Measurements from ENCODE around the gene DHRS2. TPM values are rescaled to one million over a fixed set of nuclear protein-coding genes. Genes with fewer than 3 reads are reported as not detected.

Gene DHRS2
- total and polyA plus RNA-seq, 11 donors, result 0.04 to 0.17 TPM; not detected in 9

GRCh38 chr14:23641180-23641914 lies 5.2 kb downstream of the DHRS2 start:
- intact Hi-C loops (cut with DNase I), result no loop called here

GRCh38 chr14:23641915-23642588 lies 5.9 kb downstream of the DHRS2 start:
- Histone ChIP-seq H3K36me3 (no peaks in the 10 kb centered on the region), H3K4me1 (peaks cover 0 to 6% (median 0%) of the 10 kb centered on the region in 12 donors), H3K27ac (no peak overlapping the region), H3K9me3 (peaks cover 0 to 2% (median 0%) of the 10 kb centered on the region in 12 donors), H3K4me3 (no peak overlapping the region), H3K27me3 (no peaks in the 10 kb centered on the region)
- no peak for DNase-seq
- no peak for TF ChIP-seq CTCF (IDR thresholded peaks at IDR 0.05)
- TF ChIP-seq POLR2A (IDR thresholded peaks at IDR 0.05), result no peak
- 62 to 76% (median 70%) methylated on average over 3 of the region's 3 CpGs for WGBS, 4 donors
- intact Hi-C loops (cut with DNase I), result no loop called here
- ATAC-seq, result no peak

More at GRCh38 chr14:23641180-23641914, 5.2 kb downstream of the DHRS2 start:
- no peak overlapping the region for H3K4me3 ChIP-seq
- peaks cover 0 to 9% (median 0%) of the 10 kb centered on the region in 12 donors for H3K9me3 ChIP-seq
- no peak for DNase-seq
- ATAC-seq, result no peak
- no peak overlapping the region for H3K27ac ChIP-seq
- H3K4me1 ChIP-seq, result peaks cover 0 to 6% (median 0%) of the 10 kb centered on the region in 12 donors
- TF ChIP-seq CTCF (IDR thresholded peaks at IDR 0.05), result no peak
- no peak for TF ChIP-seq POLR2A (IDR thresholded peaks at IDR 0.05)
- H3K27me3 ChIP-seq, result no peaks in the 10 kb centered on the region
- no peaks in the 10 kb centered on the region for H3K36me3 ChIP-seq
- WGBS, 4 donors, result 93 to 98% (median 96%) methylated on average over 4 of the region's 4 CpGs

- H3K36me3 ChIP-seq, result no peaks in the 10 kb centered on the region
- TF ChIP-seq CTCF (IDR thresholded peaks at IDR 0.05) (no peak), POLR2A (IDR thresholded peaks at IDR 0.05) (no peak)
- intact Hi-C loops (cut with DNase I), result no loop called here
Measured at GRCh38 chr14:23643533-23644194, 7.5 kb downstream of the DHRS2 start.

More at GRCh38 chr14:23643533-23644194, 7.5 kb downstream of the DHRS2 start:
- ATAC-seq (no peak), DNase-seq (no peak)
- no peaks in the 10 kb centered on the region for H3K9me3 ChIP-seq
- H3K27me3 ChIP-seq, result no peaks in the 10 kb centered on the region
- H3K27ac ChIP-seq, result no peak overlapping the region
- WGBS, 4 donors, result 86 to 100% (median 90%) methylated on average over 1 to 3 of the region's 3 CpGs
- peaks cover 0 to 6% (median 0%) of the 10 kb centered on the region in 12 donors for H3K4me1 ChIP-seq
- no peak overlapping the region for H3K4me3 ChIP-seq
